Central memory CD8-positive, alpha-beta T cell (primary cell): ENCODE measurements around the gene ACTBL2.

Source experiments
- ATAC-seq: fragments of 150-1000 bp; cut with Tn5 transposase; replicated peaks from 2 replicates; pipeline ENCODE4 v1.10.0; 2022; ENCODE audit warnings: mild to moderate bottlenecking, moderate FRiP score, moderate number of reproducible peaks; ENCODE audit not compliant: poor library complexity, severe bottlenecking; ENCODE audit errors: extremely low read depth
- DNase-seq, 2 donors: peaks; one replicate each; pipeline ENCODE4 v3.0.0; 2021; ENCODE audit warnings: low spot score in 2 of 2
- H3K27ac Mint-ChIP-seq: one replicate; pipeline ENCODE4 v1.8.0; 2022; ENCODE audit warnings: low read depth, mild to moderate bottlenecking, moderate library complexity, mixed read lengths
- H3K27me3 Mint-ChIP-seq: one replicate; pipeline ENCODE4 v1.8.0; 2022; ENCODE audit warnings: mixed read lengths
- H3K36me3 Mint-ChIP-seq: one replicate; pipeline ENCODE4 v1.8.0; 2022; ENCODE audit warnings: mild to moderate bottlenecking, moderate library complexity, mixed read lengths; ENCODE audit not compliant: insufficient read depth
- H3K4me1 Mint-ChIP-seq: one replicate; pipeline ENCODE4 v1.8.0; 2022; ENCODE audit warnings: mixed read lengths
- H3K4me3 Mint-ChIP-seq: one replicate; pipeline ENCODE4 v1.8.0; 2022; ENCODE audit warnings: mild to moderate bottlenecking, moderate library complexity, mixed read lengths
- H3K9me3 Mint-ChIP-seq: one replicate; pipeline ENCODE4 v1.8.0; 2022; ENCODE audit warnings: mixed read lengths

Gene ACTBL2

GRCh38 chr5:57505272-57506200 lies 22.9 kb upstream of the ACTBL2 start:
- Mint-ChIP-seq H3K4me3 (no peak overlapping the region), H3K27me3 (peaks cover 4% of the 10 kb centered on the region), H3K27ac (no peak overlapping the region), H3K36me3 (no peaks in the 10 kb centered on the region), H3K9me3 (no peaks in the 10 kb centered on the region), H3K4me1 (no peaks in the 10 kb centered on the region)
- no peak for DNase-seq
- ATAC-seq, result no peak

DNA sequence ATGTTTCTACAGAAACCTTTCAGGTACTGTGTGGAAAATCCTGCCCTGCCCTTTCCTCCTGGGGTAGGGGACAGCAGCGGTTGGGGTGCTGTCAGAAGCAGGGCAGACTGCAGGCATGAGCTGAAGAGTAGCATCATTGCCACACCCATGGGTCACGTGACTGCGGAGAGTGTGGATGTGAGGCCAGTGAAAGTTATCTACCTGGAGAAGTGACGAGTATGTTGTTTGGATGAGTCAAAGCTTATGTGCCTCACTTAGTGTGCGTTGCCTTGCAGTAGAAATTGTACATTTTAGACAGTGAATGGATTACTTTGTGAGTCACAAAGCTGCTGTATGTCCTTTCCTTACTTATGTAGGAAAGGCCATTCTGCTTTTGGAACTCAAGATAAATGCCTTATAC lies 21.7 kb upstream of the ACTBL2 start:
- Mint-ChIP-seq H3K36me3 (no peaks in the 10 kb centered on the region), H3K27me3 (no peaks in the 10 kb centered on the region), H3K27ac (no peak overlapping the region), H3K9me3 (no peaks in the 10 kb centered on the region), H3K4me3 (no peak overlapping the region), H3K4me1 (no peaks in the 10 kb centered on the region)
- DNase-seq (no peak), ATAC-seq (no peak)

GRCh38 chr5:57503433-57503832 lies 20.8 kb upstream of the ACTBL2 start:
- H3K27me3 Mint-ChIP-seq, result peaks cover 3% of the 10 kb centered on the region
- no peaks in the 10 kb centered on the region for H3K9me3 Mint-ChIP-seq
- no peak overlapping the region for H3K27ac Mint-ChIP-seq
- DNase-seq (no peak), ATAC-seq (no peak)
- H3K4me3 Mint-ChIP-seq, result no peak overlapping the region
- H3K4me1 Mint-ChIP-seq, result no peaks in the 10 kb centered on the region
- H3K36me3 Mint-ChIP-seq, result no peaks in the 10 kb centered on the region

DNA sequence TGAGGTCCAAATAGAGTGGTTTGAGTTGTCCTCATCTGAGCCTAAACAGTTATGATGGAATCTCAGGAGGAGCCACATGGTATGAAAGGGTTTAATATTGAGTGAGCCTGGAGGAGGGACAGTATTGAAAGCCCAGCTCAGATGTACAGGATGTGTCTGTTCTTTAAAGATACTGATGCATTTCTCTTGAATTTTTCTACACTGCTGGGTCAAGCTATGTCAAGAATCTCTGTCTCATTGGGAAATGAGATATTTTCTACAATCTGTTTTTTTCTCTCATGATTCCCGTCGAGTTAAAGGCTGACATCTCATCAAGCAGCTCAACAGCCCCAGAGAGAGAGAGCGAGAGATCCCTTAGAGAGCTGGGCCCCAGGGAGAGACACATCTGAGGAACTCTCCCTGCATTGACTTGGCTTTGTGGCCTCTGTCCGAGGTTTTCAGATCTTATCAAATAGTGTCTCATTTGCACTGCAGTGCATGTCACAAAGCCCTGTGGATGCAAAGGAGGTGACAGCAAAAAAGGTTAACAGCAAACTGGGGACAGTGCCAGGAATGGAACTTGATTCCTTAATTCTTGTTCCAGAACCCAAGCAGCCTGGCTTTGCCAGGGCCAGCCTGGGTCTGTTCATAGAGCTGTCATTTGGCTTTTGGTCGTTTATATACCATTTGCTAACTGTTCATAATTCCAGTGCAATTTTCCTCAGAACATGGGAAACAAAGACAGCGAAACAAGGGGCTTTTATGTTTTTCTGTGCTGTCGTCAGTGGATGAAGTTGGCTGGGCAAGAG lies 19.0 kb upstream of the ACTBL2 start:
- peaks cover 16% of the 10 kb centered on the region for H3K27me3 Mint-ChIP-seq
- ATAC-seq (no peak), DNase-seq (no peak)
- H3K4me1 Mint-ChIP-seq, result no peaks in the 10 kb centered on the region
- H3K27ac Mint-ChIP-seq, result no peak overlapping the region
- no peaks in the 10 kb centered on the region for H3K9me3 Mint-ChIP-seq
- H3K36me3 Mint-ChIP-seq, result no peaks in the 10 kb centered on the region
- no peak overlapping the region for H3K4me3 Mint-ChIP-seq

- DNase-seq, result no peak
- Mint-ChIP-seq H3K9me3 (no peaks in the 10 kb centered on the region), H3K36me3 (no peaks in the 10 kb centered on the region), H3K4me1 (no peaks in the 10 kb centered on the region), H3K4me3 (no peak overlapping the region), H3K27me3 (peaks cover 25% of the 10 kb centered on the region), H3K27ac (no peak overlapping the region)
- no peak for ATAC-seq
Observed at GRCh38 chr5:57499262-57500050, 16.8 kb upstream of the ACTBL2 start.

GRCh38 chr5:57497733-57498132 lies 15.1 kb upstream of the ACTBL2 start:
- H3K36me3 Mint-ChIP-seq, result no peaks in the 10 kb centered on the region
- no peaks in the 10 kb centered on the region for H3K4me1 Mint-ChIP-seq

DNA sequence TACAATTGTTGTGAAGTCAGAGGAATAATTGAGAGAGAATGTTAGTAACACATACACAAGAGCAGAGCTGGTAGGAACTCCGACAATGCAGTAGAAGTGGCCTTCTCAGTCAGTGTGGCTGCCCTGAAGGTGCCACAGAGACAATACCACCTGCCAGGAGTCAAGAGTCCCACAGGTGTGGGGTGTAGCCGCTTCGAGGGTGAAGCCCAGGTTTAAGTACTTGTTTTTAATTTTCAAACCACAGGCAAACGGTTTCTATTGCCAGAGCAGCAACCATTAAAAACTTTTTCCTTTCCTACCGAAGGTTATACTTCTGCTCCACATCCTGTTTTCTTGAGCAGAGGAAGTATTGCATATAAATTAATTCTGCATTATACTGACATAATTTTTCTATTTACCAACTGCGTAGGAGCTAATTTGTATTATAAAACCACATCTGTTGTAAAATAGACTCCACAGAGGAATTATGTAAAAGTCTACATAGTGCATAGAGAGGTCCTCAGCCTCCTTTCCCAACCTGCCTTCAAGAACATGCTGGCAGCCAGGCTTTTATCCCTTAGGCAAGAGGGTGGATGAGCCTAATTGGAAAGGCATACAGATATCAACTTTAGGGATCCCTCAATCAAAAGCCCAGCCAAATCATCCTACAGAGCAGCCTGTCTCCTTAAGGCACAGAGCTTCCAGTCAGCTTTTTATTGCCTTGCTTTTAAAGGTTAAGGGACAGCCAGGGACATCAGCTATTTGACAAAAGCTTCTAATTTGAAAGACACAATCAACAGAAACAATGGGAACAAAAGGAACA lies 12.9 kb upstream of the ACTBL2 start:
- H3K4me1 Mint-ChIP-seq, result no peaks in the 10 kb centered on the region
- H3K9me3 Mint-ChIP-seq, result no peaks in the 10 kb centered on the region
- DNase-seq (no peak), ATAC-seq (no peak)
- peaks cover 56% of the 10 kb centered on the region for H3K27me3 Mint-ChIP-seq
- no peak overlapping the region for H3K4me3 Mint-ChIP-seq
- no peaks in the 10 kb centered on the region for H3K36me3 Mint-ChIP-seq
- no peak overlapping the region for H3K27ac Mint-ChIP-seq

More at GRCh38 chr5:57497733-57498132, 15.1 kb upstream of the ACTBL2 start:
- Mint-ChIP-seq H3K9me3 (no peaks in the 10 kb centered on the region), H3K27ac (no peak overlapping the region), H3K4me3 (no peak overlapping the region), H3K27me3 (peaks cover 42% of the 10 kb centered on the region)
- no peak for DNase-seq
- no peak for ATAC-seq

GRCh38 chr5:57494104-57495098 lies 11.8 kb upstream of the ACTBL2 start:
- Mint-ChIP-seq H3K9me3 (no peaks in the 10 kb centered on the region), H3K36me3 (no peaks in the 10 kb centered on the region), H3K4me3 (no peak overlapping the region), H3K4me1 (no peaks in the 10 kb centered on the region), H3K27ac (no peak overlapping the region), H3K27me3 (peaks cover 59% of the 10 kb centered on the region)
- DNase-seq (no peak), ATAC-seq (no peak)

GRCh38 chr5:57493034-57493433 lies 10.4 kb upstream of the ACTBL2 start:
- no peak overlapping the region for H3K4me3 Mint-ChIP-seq
- ATAC-seq, result no peak
- no peaks in the 10 kb centered on the region for H3K4me1 Mint-ChIP-seq
- H3K36me3 Mint-ChIP-seq, result no peaks in the 10 kb centered on the region
- H3K27me3 Mint-ChIP-seq, result peaks cover 62% of the 10 kb centered on the region
- H3K9me3 Mint-ChIP-seq, result no peaks in the 10 kb centered on the region
- no peak overlapping the region for H3K27ac Mint-ChIP-seq
- no peak for DNase-seq

GRCh38 chr5:57492632-57493031 lies 10.0 kb upstream of the ACTBL2 start:
- H3K27me3 Mint-ChIP-seq, result peaks cover 63% of the 10 kb centered on the region
- no peak for DNase-seq
- H3K4me3 Mint-ChIP-seq, result no peak overlapping the region
- H3K9me3 Mint-ChIP-seq, result no peaks in the 10 kb centered on the region
- no peaks in the 10 kb centered on the region for H3K36me3 Mint-ChIP-seq
- no peak overlapping the region for H3K27ac Mint-ChIP-seq
- ATAC-seq, result no peak
- no peaks in the 10 kb centered on the region for H3K4me1 Mint-ChIP-seq

GRCh38 chr5:57491369-57491965 lies 8.9 kb upstream of the ACTBL2 start:
- H3K9me3 Mint-ChIP-seq, result no peaks in the 10 kb centered on the region
- no peak for ATAC-seq
- no peak for DNase-seq
- peaks cover 60% of the 10 kb centered on the region for H3K27me3 Mint-ChIP-seq
- H3K27ac Mint-ChIP-seq, result no peak overlapping the region
- no peak overlapping the region for H3K4me3 Mint-ChIP-seq
- no peaks in the 10 kb centered on the region for H3K36me3 Mint-ChIP-seq
- no peaks in the 10 kb centered on the region for H3K4me1 Mint-ChIP-seq
